ENCODE data around the gene TRIM69. TPM values are rescaled to one million over a fixed set of nuclear protein-coding genes. Genes with fewer than 3 reads are reported as not detected.

The TRIM69 gene
- total and polyA plus RNA-seq, 2 of the 8 experiments (the other 6 are each of a cell fraction or from before 2014, with no cell fraction given), result 4.3 to 6.2 TPM

GRCh38 chr15:44726136-44726535 lies 10.2 kb upstream of the TRIM69 start (continued):
- TF ChIP-seq CHD7 (IDR thresholded peaks at IDR 0.05; ENCODE audit: insufficient replicate concordance, low read length) (no peak), RBBP5 (IDR thresholded peaks at IDR 0.05; ENCODE audit: borderline replicate concordance, low read depth, low read length) (no peak), SRF (IDR thresholded peaks at IDR 0.05; ENCODE audit: low read depth, low read length) (no peak), HDAC6 (IDR thresholded peaks at IDR 0.05; ENCODE audit: low read depth, low read length) (no peak), BACH1 (IDR thresholded peaks at IDR 0.05; ENCODE audit: low read length) (no peak), YY1 (IDR thresholded peaks at IDR 0.05; ENCODE audit: low read depth, low read length) (no peak), KDM1A (IDR thresholded peaks at IDR 0.05; ENCODE audit: borderline replicate concordance, low read length) (no peak), TEAD4 (IDR thresholded peaks at IDR 0.05; ENCODE audit: low read depth, low read length) (no peak), SIN3A (conservative IDR thresholded peaks at IDR 0.05 in 1 of 2, IDR thresholded peaks at IDR 0.05 in 1 of 2; ENCODE audit: low read depth in 1 of 2, low read length in 2 of 2) (no peak), ATF2 (IDR thresholded peaks at IDR 0.05; ENCODE audit: low read length) (no peak)

Measured in H1 (cell line).